D721Med (cell line): ENCODE results near the gene MINK1.
"Not testable (repeated sequence)": the region's sequence is repeated elsewhere in the genome, so short reads cannot be mapped to it uniquely, and the experiment has no call there.

Experiments used
- DNase-seq: peaks from one replicate; pipeline ENCODE4 v3.0.0; 2011; ENCODE audit warnings: low spot score; ENCODE audit not compliant: insufficient read length
- FAIRE-seq: peaks from 2 replicates; lab custom pipeline; 2011; peaks lifted over from hg19 to GRCh38; lab: Jason Lieb, UNC
- TF ChIP-seq, protein P1 (sequence below): IDR thresholded peaks from 2 replicates; pipeline ENCODE4 v1.5.1; 2012; ENCODE audit warnings: mild to moderate bottlenecking, control low read depth; ENCODE audit not compliant: insufficient read depth; ENCODE audit errors: missing control alignments

Gene MINK1

DNA sequence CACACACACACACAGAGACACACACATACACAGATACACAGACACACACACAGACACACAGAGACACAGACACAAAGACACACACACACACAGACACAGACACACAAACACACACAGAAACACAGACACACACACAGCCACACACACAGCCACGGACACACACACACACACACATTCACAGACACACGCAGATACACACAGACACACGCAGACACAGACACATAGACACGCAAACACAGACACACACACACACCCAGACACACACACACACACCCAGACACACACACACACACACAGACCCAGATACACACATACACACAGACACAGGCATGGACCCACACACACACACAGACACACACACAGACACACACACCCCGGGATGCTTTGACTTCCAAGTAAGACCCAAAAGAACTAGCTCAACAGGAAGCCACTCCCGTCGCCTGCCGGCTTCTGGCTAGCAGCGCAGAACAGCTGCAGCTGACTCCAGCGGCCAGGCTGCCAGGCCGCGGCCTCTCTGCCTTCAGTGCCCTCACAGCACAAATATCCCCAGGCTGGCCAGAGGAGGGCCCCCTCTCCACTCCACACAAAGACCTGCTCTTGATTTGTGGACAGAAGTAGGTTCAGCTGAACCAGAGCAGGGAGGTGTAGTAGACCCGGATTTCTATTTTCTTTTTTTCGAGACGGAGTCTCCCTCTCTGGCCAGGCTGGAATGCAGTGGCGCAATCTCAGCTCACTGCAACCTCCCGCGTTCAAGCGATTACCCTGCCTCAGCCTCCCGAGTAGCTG lies 75.8 kb downstream of the MINK1 start:
- FAIRE-seq = no peak
- TF ChIP-seq, protein P1, sequence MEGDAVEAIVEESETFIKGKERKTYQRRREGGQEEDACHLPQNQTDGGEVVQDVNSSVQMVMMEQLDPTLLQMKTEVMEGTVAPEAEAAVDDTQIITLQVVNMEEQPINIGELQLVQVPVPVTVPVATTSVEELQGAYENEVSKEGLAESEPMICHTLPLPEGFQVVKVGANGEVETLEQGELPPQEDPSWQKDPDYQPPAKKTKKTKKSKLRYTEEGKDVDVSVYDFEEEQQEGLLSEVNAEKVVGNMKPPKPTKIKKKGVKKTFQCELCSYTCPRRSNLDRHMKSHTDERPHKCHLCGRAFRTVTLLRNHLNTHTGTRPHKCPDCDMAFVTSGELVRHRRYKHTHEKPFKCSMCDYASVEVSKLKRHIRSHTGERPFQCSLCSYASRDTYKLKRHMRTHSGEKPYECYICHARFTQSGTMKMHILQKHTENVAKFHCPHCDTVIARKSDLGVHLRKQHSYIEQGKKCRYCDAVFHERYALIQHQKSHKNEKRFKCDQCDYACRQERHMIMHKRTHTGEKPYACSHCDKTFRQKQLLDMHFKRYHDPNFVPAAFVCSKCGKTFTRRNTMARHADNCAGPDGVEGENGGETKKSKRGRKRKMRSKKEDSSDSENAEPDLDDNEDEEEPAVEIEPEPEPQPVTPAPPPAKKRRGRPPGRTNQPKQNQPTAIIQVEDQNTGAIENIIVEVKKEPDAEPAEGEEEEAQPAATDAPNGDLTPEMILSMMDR = peak; percentile 49
- peak; percentile 59 for DNase-seq

DNA sequence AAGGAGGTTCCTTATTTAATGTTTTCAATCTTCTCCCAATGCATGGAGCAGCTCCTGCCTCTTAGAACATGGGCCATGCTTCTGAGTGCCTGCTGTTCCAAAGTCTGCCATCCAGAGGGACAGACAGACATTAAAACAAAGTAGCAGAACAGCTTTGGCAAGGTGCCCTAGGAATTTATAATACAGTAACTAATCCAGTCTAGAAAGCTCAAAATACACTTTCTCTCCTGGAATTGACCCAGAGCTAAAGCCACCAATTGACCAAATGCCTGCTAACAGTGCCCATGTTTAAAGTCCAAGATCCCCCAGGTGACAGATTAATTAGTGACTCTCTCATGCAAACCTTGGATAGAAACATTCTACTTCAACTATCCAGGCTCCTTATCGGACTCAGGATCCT lies 80.9 kb downstream of the MINK1 start:
- FAIRE-seq (no peak), DNase-seq (no peak)
- TF ChIP-seq, protein P1 = no peak

DNA sequence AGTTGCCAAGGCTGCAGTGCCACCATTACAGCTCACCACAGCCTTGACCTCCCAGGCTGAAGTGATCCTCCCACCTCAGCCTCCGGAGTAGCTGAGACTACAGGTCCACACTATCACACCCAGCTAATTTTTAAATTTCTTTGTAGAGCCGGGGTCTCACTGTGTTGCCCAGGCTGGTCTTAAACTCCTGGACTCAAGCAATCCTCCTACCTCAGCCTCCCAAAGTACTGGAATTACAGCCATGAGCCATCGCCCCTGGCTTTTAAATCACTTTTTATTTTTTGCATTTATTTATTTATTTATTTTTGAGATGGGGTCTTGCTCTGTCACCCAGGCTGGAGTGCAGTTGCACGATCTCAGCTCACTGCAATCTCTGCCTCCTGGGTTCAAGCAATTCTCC lies 81.4 kb downstream of the MINK1 start:
- not testable (repeated sequence) for DNase-seq, FAIRE-seq

DNA sequence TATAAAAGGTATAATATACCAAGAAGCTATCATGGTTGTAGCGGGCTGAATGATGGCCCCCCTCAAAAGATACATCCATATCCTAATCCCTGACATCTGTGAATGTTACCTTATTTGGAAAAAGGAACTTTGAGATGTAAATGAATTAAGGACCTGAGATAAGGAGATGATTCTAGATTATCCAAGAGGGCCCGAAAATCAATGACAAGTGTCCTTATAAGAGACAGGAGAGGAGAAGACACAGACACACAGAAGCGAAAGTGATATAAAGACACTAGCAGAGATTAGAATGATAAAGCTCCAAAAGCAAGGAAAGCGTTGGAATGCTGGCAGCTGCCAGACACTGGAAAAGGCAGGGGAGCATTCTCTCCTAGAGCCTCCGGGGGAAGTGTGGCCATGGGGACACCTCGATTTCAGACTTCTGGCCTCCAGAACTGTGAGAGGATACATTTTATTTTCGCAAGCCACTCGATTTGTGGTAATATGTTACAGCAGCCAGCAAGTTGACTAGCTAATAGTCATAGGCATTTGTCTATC lies 86.4 kb downstream of the MINK1 start:
- TF ChIP-seq, protein P1 = no peak
- FAIRE-seq (no peak), DNase-seq (peak; percentile 22)

DNA sequence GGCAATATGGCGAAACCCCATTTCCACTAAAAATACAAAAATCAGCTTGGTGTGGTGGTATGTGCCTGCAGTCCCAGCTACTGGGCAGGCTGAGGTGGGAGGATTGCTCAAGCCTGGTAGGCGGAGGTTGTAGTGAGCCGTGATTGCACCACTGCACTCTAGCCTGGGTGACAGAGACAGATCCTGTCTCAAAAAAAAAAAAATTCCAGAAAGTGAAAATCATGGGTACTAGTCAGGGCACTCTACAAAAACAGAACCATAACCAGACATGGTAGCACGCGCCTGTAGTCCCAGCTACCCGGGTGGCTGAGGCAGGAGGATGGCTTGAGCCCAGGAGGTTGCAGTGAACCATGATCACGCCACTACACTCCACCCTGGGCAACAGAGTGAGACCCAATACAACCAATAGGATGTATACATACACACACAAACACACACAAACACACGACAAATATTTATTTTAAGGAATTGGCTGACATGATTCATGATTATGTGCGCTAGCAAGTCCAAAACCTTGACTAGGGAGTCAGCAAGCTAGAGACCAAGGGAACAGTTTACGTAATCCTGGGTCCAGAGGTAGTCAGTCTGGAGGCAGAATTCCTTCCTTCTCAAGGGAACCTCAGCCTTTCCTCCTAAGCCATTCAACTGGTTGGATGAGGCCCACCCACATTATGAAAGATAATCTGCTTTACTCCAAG lies 87.4 kb downstream of the MINK1 start:
- TF ChIP-seq, protein P1 = no peak
- DNase-seq (no peak), FAIRE-seq (no peak)

DNA sequence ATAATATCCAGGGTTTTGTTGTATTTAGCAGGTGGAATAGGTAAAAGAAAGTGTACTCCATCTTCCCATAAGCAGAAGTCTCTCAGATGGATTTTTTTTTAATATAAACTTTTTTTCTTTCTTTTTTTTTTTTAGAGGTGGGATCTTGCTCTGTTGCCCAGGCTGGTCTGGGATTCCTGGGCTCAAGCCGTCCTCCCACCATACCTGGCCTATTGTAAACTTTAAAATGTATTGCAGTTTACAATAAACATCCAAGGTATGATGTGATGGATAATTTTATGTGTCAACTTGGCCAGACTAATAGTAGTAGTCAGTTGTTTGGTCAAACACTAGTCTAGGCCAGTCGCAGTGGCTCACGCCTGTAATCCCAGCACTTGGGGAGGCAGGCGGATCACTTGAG lies 88.2 kb downstream of the MINK1 start:
- DNase-seq (no peak), FAIRE-seq (no peak)
- TF ChIP-seq, protein P1 = no peak

DNA sequence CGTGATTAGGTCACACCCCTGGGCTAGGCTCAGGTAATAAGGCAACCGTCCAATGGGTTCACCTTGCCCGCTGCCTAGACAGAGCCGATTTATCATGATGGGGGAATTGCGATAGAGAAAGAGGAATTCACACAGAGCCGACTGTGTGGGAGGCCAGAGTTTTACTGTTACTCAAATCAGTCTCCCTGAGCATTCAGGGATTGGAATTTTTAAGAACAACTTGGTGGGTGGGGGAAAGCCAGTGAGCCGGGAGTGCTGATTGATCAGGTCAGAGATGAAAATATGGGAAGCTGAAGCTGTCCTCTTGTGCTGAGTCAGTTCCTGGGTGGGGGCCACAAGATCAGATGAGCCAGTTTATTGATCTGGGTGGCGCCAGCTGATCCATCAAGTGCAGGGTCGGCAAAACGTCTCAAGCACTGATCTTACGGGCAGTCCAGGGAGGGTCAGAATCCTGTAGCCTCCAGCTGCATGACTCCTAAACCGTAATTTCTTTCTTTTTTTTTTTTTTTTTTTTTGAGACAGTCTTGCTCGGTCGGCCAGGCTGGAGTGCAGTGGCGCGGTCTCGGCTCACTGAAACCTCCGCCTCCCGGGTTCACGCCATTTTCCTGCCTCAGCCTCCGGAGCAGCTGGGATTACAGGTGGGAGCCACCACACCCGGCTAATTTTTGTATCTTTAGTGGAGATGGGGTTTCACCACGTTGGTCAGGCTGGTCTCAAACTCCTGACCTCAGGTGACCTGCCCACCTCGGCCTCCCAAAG lies 93.6 kb downstream of the MINK1 start:
- not testable (repeated sequence) for DNase-seq, FAIRE-seq

DNA sequence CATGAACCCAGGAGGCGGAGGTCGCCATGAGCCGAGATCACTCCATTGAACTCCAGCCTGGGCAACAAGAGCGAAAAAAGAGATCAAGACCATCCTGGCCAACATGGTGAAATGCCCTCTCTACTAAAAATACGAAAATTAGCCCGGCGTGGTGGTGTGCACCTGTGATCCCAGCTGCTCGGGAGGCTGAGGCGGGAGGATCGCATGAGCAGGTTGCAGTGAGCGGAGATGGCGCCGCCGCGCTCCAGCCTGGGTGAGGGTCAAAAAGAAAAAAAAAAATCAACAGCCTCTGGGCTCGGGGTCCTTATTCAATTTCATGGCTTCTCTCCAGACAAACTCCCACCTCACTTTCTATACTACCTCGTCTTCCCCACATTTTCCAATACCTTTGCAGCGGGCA lies 95.7 kb downstream of the MINK1 start:
- DNase-seq = no peak
- FAIRE-seq = no peak

More for the DNA sequence above, 95.7 kb downstream of the MINK1 start:
- TF ChIP-seq, protein P1 = no peak
